Measurements from ENCODE around the gene REPIN1. TPM values are rescaled to one million over a fixed set of nuclear protein-coding genes. Genes with fewer than 3 reads are reported as not detected.

REPIN1 gene
- total RNA-seq, 1 experiment from 2014 or later, result 189 TPM

- peaks cover 15% of the 10 kb centered on the region for H3K4me1 Mint-ChIP-seq (ENCODE audit: low read depth, unreplicated experiment)
- H3K9me3 Mint-ChIP-seq (ENCODE audit: low read depth, unreplicated experiment), result peaks cover 3% of the 10 kb centered on the region
- H3K36me3 Mint-ChIP-seq (ENCODE audit: insufficient read depth, unreplicated experiment), result peaks cover 5% of the 10 kb centered on the region
- intact Hi-C loops (cut with micrococcal nuclease; ENCODE audit: unreplicated experiment), result no loop called here
- no peak for DNase-seq
- no peak overlapping the region for H3K27ac Mint-ChIP-seq (ENCODE audit: unreplicated experiment)
- no peak for TF ChIP-seq CTCF (IDR thresholded peaks at IDR 0.05; ENCODE audit: unreplicated experiment)
- no peaks in the 10 kb centered on the region for H3K27me3 Mint-ChIP-seq (ENCODE audit: unreplicated experiment)
- CTCF ChIA-PET, result interaction anchor here (0.7 to 1.5 kb wide), 2 partner anchors 8 to 42 kb away, joined by 3 read pairs; no protein-coding TSS in a partner anchor
- BruUV-seq (replicated peaks), result no TSS peak
- no peak overlapping the region for H3K4me3 Mint-ChIP-seq (ENCODE audit: low read depth, unreplicated experiment)
Measured at GRCh38 chr7:150358433-150358832, 10.2 kb upstream of the REPIN1 start.

- no peak for DNase-seq
- BruUV-seq (replicated peaks), result no TSS peak
- Mint-ChIP-seq H3K9me3 (ENCODE audit: low read depth, unreplicated experiment) (peaks cover 3% of the 10 kb centered on the region), H3K4me3 (ENCODE audit: low read depth, unreplicated experiment) (no peak overlapping the region), H3K27me3 (ENCODE audit: unreplicated experiment) (no peaks in the 10 kb centered on the region), H3K27ac (ENCODE audit: unreplicated experiment) (no peak overlapping the region), H3K36me3 (ENCODE audit: insufficient read depth, unreplicated experiment) (peaks cover 5% of the 10 kb centered on the region), H3K4me1 (ENCODE audit: low read depth, unreplicated experiment) (peaks cover 15% of the 10 kb centered on the region)
- intact Hi-C loops (cut with micrococcal nuclease; ENCODE audit: unreplicated experiment), result no loop called here
- CTCF ChIA-PET, result interaction anchor here (1.5 kb wide), 1 partner anchor 8 kb away, joined by 3 read pairs; no protein-coding TSS in a partner anchor
- no peak for TF ChIP-seq CTCF (IDR thresholded peaks at IDR 0.05; ENCODE audit: unreplicated experiment)
Measured at GRCh38 chr7:150358988-150359621, 9.5 kb upstream of the REPIN1 start.

GRCh38 chr7:150359622-150360362 is 8.8 kb upstream of the REPIN1 start:
- no peak for TF ChIP-seq CTCF (IDR thresholded peaks at IDR 0.05; ENCODE audit: unreplicated experiment)
- no TSS peak for BruUV-seq (replicated peaks)
- intact Hi-C loops (cut with micrococcal nuclease; ENCODE audit: unreplicated experiment), result no loop called here
- peaks cover 3% of the 10 kb centered on the region for H3K9me3 Mint-ChIP-seq (ENCODE audit: low read depth, unreplicated experiment)
- CTCF ChIA-PET, result no interaction called here
- H3K36me3 Mint-ChIP-seq (ENCODE audit: insufficient read depth, unreplicated experiment), result peaks cover 5% of the 10 kb centered on the region
- DNase-seq, result no peak
- no peak overlapping the region for H3K4me3 Mint-ChIP-seq (ENCODE audit: low read depth, unreplicated experiment)
- no peak overlapping the region for H3K27ac Mint-ChIP-seq (ENCODE audit: unreplicated experiment)
- no peaks in the 10 kb centered on the region for H3K27me3 Mint-ChIP-seq (ENCODE audit: unreplicated experiment)
- H3K4me1 Mint-ChIP-seq (ENCODE audit: low read depth, unreplicated experiment), result peaks cover 15% of the 10 kb centered on the region

GRCh38 chr7:150360363-150361058 is 8.1 kb upstream of the REPIN1 start:
- Mint-ChIP-seq H3K4me3 (ENCODE audit: low read depth, unreplicated experiment) (no peak overlapping the region), H3K9me3 (ENCODE audit: low read depth, unreplicated experiment) (peaks cover 3% of the 10 kb centered on the region), H3K27ac (ENCODE audit: unreplicated experiment) (no peak overlapping the region), H3K4me1 (ENCODE audit: low read depth, unreplicated experiment) (peaks cover 17% of the 10 kb centered on the region), H3K36me3 (ENCODE audit: insufficient read depth, unreplicated experiment) (peaks cover 5% of the 10 kb centered on the region), H3K27me3 (ENCODE audit: unreplicated experiment) (no peaks in the 10 kb centered on the region)
- no peak for TF ChIP-seq CTCF (IDR thresholded peaks at IDR 0.05; ENCODE audit: unreplicated experiment)
- BruUV-seq (replicated peaks), result no TSS peak
- intact Hi-C loops (cut with micrococcal nuclease; ENCODE audit: unreplicated experiment), result no loop called here
- no peak for DNase-seq
- CTCF ChIA-PET, result no interaction called here
